Stimulated activated CD4-positive, alpha-beta T cell treated with anti-CD3 and anti-CD28 coated beads, Interleukin-4, amount 100 ng/mL, for 4 hours (primary cell): ENCODE measurements around the gene EBF3.

Source experiments
- DNase-seq, 2 experiments: peaks; one replicate each; pipeline ENCODE4 v3.0.0-alpha.2; 2020

The EBF3 gene

GRCh38 chr10:129850790-129851189, 113.3 kb downstream of the EBF3 start:
- DNase-seq: no peak

DNA sequence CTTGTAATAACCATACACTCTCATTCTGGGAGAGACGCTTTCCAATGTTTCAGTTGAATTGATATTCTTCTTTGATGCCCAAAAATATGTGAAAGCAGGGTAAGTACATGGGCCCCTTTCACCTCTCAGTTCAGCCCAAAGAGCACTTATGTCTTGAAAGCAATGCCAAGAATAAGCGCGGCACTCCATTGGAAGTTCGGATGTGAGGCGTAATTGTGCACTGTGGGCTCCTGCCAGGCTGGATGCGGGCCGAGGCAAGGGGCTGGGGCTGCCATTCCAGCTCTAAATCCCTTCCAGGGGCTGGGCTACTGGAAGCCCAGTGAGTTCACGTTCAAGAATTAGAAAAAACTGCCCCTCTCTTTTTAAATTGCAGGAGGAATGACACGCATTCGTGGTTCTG, 113.8 kb downstream of the EBF3 start:
- DNase-seq: no peak

DNA sequence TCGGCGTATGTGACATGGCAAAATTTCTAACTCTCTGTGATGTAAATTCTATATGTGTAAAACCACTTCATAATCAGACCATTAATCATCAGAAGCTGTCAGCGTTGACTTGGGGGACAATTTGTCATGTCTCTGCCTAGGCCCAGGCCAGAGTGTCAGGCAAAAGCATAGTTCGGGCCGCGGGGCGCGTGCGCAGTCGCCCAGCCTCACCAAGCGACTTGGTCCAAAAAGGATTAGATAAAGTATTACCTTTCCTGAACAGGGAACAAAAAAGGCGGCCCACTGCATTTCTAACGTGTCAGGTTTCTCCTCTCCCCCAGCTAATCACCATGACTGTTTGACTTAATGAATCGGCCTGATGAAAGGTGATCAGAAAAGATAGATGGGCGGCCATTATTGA, 114.2 kb downstream of the EBF3 start:
- DNase-seq: no peak

GRCh38 chr10:129849452-129849750, 114.7 kb downstream of the EBF3 start:
- DNase-seq: no peak

GRCh38 chr10:129848696-129849451, 115.2 kb downstream of the EBF3 start:
- no peak for DNase-seq

GRCh38 chr10:129847741-129848483, 116.2 kb downstream of the EBF3 start:
- no peak for DNase-seq

DNA sequence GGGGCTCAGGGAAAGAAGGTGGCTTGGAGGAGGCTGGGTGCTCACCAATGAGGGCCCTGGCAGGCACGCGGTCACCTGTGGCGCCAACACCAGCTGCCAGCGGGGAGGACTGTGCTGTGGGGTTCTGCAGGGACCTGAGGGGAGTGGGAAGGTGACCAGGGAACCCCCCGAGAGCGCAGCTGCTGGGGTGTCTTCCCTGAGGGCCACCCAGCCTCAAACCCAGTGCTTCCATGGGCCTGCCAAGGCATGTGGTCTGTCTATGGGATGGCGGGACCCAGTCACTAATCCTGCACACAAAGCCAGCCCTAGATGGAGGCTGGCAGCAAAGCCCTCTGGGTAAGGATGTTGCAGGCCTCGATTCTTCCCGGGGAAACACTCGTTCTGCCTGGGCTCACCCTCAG, 117.1 kb downstream of the EBF3 start:
- no peak for DNase-seq

DNA sequence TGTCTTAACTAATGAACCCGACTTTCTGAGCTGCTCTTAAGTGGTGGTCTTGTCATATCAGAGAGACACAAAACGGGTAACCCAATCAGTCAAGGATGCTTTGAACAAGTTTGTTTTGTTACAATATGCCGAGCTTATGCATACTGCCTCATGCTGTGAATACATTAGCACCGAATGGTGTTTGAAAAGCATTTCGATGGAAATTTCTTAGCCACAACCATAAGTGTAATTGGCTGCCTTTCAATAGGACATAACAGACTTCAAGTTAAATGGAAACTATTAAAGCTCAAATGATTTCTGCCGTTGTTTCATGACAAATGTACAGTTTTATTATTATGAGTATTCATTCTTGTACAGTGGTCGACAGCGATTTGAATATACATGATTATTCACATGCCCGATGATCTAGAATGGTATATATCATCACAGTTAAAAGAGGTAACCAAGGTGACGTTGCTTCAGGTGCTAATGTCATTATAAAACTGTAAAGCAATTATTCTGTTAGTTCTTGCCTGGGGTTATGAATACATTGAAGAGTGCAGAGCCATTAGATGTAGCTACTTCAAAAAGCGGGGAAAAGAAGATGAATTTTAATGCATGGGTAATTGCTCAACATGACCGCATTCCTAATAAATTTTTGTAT, 118.8 kb downstream of the EBF3 start:
- DNase-seq: no peak

GRCh38 chr10:129844216-129844766, 119.8 kb downstream of the EBF3 start:
- no peak for DNase-seq

DNA sequence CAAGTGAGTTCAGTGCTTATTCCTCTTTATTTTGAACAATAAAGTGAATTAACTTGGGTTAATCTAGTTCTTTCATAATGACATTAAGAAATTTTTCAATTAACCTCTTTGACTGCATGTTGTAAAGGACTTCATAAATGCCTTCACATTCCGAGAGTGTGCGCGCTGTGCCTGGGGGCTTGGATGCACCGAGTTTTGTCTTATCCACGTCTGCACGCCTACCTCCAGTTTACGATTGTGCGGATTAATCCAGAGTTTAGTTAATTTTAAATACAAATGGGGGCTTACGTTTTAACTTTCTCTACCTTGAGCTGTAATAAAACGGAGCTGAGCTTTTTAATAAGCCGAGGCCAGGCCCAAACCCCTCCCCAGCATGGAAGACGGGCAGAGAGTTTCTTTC, 120.4 kb downstream of the EBF3 start:
- no peak for DNase-seq

- no peak for DNase-seq
Measured at GRCh38 chr10:129843131-129843541, 120.9 kb downstream of the EBF3 start.

- DNase-seq: no peak
Measured at GRCh38 chr10:129842031-129842430, 122.0 kb downstream of the EBF3 start.

DNA sequence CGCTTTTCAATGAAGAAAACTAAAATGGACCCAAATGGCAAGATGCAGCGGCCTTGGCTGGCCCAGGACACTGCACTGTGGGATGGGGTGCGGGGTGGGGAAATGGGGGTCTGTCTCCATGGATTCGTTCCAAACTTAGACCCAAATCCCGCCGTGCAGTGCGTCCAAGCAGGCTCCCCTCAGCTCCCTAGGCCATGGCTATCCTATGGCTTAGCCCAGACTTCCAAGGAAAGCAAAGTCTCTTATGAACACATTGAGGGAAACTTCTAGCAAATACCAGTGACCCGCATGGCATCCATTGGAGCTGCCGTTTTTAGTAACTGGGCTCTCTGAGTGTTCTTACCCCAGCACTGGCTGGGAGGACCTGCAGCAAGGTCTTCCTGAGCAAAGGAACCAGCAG, 122.5 kb downstream of the EBF3 start:
- no peak for DNase-seq

- no peak for DNase-seq
Measured at GRCh38 chr10:129841071-129841470, 123.0 kb downstream of the EBF3 start.

DNA sequence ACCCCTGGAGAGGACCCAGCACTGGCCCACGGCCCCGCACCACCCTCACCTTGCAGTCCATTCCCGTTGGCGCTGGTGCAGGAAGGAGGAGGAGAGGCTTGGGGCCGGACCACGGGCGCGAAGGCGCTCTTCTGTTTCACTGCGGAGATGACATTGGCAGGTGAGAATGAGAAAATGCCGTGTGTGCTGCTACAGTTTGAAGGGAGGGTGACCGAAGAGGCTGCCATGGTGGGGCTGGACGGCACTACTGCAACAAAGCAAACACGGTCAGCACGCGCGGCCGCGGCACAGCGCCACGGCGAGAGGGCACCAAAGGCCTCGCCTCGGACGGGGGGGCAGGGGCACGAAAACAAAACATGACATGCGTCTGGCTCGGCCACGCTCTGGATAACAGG, 123.9 kb downstream of the EBF3 start:
- no peak for DNase-seq

DNA sequence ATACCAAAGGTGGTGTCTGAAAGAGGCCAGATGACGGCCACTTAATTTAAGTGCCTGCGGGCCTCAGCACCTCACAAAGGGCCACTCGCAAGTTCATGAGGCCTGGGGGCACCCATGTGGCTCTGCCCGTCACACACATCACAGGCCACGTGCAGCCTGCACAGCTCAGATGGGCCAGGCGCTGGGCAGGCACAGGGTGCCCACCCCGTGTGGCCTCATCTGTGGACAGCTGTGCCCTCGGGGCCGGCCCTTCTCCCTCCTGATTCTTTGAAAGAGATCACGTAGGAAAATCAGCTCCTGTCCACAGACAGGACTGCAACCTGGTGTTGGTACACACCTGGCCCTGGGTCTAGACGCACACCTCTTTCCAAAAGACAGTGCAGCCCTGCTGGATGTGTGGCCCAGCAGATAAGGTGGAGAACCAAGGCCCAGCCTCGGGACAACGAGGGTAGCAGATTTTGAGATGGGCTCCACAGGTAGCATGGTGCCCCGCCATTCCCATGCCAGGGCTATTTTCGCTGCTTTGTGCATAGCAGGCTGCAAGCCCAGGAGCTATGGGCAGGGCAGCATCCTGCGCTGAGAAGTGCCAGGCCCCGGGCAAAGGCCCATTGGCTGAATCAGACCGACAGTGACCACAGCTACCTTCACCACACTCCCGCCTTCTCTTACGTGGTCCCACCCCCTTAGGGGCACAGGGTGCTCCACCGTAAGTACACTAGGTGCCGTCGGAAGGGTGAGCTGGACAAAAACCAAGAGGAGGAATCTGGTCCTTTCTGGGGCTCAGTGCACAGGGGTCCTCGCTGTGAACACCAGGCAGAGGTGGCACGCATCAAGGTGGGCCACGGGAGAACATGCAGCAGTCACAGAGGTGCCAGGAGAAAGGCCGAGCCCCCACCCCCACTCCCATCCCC, 124.5 kb downstream of the EBF3 start:
- no peak for DNase-seq

DNA sequence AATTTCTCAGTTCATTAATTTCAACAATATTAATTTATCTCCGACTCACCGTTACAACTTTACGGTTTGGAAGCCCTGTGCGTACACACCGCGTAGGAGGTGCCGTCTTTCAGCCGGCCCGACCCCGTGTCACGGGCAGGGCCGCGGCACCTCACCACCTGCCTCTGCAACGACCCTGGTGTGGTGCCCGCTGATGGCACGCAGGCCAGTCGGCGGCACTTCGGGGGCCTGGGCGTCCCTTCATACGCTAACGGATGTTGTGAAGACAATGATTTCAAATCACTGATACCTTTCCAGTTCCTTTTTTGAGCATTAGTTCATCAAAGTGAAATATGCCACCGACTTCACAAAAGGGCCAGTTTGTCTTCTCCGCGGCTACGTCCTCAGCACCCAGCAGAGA, 125.3 kb downstream of the EBF3 start:
- DNase-seq: no peak

DNA sequence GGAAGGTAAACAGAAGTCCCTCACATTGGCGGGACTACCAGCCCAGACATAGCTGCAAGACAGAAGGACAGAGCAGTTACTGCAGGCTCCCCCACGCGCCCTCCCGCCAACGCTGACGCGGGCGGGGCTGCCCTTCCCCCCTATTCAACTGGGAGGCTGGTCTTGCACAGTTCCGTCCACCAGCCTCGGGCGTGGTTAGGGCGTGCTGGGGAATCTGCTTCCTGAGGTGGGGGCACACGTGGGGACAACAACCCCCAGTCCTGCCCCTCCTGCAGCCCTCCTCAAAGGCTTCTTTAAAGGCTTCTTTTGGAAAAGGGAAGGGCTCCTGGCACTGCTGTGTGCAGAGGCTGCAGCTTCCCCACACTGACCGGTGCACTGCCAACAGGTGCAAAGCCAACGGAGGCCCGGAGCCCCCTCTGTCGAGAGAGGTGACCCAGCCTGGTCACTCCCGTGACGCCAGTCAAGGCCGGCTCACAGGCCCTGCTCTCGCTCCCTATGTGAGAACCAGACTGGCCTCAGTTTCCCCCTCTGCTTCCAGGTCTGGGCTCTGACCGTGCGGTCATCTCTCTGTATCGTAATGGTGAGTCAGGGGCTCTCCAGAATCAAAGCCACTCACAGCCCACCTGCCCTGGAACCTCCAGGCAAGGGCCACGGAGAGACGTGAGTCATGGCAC, 126.0 kb downstream of the EBF3 start:
- no peak for DNase-seq

DNA sequence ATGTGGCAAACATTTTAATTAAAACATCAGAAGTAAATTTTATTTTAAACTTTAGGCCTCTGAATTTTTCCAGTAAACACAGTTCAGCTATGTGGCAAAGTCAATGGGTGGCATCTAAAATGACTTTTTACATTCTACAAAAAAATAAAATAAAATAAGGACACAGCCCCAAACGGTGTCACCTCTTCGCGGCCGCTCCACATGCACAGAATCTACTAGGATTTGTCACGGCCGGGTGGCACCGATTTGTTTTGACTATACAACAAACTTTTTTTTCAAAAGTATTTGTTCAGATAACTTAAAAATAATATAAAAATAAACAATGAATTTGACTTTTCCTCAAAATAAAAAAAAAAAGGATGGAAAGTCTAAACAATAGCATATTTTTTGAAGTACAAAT, 127.8 kb downstream of the EBF3 start:
- no peak for DNase-seq

- no peak for DNase-seq
Measured at GRCh38 chr10:129833994-129834739, 129.9 kb downstream of the EBF3 start.

DNA sequence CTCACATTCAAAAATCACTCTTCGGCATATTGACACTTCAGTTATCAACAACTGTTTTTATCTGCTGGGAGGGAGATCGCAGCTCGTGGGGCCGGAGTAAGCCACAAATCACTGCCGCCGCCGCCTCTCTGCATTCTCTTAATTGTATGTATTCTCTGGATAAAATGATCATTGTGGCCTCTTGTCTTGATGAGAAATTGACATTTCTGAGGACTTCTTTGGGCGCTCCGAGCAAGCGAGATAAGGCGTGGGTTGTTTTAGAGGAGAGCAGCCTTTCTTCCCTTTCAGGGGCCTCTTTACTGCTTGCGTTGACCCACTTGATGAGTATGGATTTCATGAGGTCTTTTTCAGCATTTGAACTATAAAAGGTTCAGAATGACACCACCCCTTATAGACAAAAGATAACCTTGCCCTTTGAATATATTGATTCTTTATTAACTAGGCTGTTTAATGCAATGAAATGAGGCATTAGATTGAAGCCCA, 130.6 kb downstream of the EBF3 start:
- DNase-seq: no peak
